GM03348 (cell line): ENCODE measurements around the gene PTK7.
"Not testable (repeated sequence)": the region's sequence is repeated elsewhere in the genome, so short reads cannot be mapped to it uniquely, and the experiment has no call there.

Experiments
- DNase-seq: peaks from one replicate; pipeline ENCODE4 v3.0.0; 2012; ENCODE audit warnings: low spot score

Gene PTK7

DNA sequence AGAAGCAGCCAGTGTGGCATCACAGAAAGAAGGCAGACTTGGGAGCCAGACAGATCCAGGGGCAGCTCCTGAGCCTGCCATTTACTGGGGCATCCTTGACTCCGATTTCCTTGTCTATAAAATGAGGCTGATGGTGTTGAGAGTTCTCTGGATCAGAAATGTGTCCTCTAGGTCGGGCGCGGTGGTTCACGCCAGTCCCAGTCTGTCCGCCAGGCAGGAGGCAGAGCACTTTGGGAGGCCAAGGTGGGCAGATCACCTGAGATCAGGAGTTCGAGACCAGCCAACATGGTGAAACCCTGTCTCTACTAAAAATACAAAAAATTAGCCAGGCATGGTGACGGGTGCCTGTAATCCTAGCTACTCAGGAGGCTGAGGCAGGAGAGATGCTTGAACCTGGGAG lies 41.4 kb downstream of the PTK7 start:
- DNase-seq: not testable (repeated sequence)

DNA sequence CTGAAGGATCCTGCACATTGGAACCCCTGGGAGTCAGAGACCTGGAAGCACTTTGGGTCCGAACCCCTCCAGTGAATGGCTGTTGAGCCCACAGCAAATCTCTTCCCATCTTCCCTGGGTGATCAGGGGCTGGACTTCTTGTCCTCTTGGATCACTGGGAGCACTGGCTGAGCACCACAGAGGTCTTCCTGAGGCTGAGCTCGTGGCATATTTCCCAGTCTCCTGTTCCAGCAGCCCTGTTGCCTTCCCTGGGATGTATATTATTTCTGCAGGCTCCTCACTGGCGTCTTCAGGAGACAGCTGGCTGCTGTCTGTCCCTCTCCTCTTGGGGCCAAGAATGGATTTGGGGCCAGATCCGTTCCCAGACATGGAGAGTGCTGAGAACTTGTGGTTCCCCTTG lies 43.4 kb downstream of the PTK7 start:
- DNase-seq: no peak

DNA sequence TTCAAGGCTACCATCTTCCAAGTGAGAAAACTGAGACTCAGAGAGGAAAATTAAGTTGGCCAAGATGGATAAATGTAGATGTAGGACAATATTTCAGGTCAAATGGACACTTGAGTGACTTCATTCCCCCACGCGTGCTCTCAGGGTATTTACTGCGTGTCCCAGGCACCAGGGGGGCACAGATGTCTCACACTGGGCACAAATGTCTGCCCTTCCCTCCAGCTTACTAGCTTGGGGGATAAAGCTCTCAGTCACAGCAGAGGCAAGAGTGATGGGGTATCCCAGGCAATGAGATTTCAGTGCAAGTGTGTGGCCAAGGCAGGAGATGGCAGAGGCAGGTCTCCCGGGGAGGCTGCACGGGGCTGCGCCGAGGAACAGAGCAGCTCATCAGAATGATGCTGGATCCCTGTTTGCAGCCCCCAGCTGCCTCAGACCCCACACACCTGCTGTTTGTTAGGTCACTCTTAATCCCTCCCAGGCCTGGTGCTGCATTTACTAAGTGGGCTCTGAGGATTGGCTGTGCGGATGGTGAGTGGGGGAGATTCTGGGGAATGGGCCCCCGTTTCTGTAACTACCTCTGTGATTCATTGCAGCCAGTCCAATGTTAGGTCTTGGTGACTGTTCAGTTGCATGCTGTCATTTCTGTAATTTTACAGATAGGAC lies 44.1 kb downstream of the PTK7 start:
- DNase-seq: no peak

DNA sequence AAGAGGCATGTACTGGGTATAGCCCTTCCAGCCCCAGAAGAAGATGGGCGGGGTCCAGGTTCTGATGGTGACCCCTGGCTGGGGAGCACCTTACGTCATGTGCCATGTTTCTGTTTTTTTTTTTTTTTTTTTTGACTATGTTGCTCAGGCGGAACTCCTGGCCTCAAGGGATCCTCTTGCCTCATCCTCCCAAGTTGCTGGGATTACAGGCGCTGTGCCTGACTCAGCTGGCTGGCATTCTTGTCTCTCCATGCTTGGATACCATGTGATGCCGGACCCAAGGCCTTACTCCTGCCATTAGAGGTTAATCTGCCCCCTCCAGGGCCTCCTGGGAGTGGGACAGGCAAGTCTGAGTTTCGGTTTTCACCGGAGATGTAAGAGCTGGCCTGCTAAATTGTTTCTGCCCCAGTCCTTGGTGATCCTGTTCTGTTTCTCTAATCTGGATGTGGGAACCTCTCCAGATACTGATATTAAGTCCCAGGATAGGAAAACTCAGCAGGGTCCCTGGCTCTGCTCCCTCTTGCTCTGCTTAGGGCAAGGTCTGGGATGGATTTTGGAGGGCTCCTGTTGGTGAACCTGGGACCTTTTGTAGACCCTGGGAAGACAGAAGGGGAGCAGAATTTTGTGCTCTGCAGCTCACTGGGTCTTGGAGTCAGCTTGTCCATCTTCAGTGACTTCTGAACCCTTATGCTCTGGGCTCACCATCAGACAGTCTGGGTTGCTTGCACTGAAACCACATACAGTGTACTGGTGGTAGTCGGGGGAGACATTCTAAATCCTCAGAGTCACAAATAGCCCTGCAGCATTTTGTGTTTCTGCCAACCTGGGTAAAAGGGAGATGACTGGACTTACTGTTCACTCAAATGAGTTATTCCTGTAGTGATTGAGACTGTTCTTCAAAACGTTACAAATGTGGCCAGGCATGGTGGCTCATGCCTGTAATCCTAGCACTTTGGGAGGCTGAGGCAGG lies 45.1 kb downstream of the PTK7 start:
- peak; percentile 82 for DNase-seq

DNA sequence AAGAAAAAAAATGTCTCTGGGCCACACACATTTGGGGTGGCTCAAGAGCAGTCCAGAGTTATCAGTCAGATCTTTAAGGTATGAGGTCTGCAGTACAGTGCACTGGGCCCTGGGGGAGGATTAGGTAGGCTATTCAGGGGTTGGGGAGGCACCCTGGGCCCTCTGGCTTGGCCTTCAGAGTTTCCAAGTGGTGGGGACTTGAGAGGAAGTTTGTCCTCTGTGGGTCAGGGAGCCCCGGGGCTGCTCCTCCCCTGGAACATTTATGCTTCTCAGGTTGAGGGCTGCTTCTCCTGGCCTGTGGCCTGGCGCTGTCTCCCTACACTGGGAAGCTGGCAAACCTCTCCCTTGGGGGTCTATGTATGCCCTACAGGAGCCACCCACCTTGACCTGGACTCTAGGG lies 46.0 kb downstream of the PTK7 start:
- no peak for DNase-seq

DNA sequence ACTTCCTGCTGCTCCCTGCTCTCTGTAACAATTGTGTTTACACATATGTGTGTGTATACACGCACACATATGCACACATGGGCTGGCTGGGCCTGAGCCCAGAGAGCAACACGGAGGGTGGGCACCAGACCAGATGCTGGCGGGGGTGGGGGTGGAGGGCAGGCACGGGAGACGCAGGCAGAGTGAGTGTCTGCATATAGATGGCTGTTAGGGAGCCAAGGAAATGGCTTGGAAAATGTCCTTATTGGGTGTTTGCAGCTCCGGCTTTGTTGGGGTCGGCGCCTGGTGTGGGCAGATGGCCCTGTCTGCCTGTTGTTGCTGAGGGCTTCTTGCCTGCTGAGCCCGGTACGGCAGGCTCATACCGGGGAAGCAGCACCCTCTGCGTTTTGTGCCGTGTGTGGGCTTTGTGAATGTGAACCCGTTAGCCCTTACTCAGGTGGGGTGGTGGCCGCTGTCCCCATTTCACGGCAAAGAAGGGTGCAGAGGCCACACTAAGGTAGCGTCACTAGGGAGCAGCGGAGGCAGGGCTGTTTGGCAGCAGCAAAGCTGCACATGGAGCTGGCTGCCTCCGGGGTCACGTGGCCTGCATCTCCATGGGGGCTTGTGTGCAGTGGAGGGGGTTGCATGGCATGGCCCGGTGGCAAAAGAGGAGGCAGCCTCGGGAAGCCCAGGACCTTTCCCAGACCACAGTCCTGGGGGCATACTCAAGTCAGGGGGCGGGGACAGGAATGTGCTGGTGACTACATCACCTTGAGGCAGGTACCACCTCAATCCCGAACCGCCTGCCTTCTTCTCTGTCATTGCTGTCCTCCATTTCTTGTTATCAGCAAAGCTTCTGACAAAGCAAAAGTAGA lies 47.6 kb downstream of the PTK7 start:
- no peak for DNase-seq

DNA sequence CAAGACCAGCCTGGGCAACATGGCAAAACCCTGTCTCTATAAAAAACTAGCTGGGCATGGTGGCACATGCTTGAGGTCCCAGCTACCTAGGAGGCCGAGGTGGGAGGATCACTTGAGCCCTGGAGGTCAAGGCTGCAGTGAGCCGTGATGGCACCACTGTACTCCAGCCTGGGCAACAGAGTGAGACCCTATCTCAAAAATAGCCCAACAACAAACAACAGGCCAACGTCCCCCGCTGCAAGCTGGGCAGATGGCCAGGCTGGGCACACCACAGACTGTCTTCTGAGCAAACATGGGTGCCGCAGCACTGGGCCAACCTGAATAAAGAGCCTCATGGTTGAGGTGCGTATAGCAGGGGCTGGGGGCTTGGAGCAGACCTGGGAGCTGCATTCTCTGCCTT lies 48.4 kb downstream of the PTK7 start:
- DNase-seq: no peak

DNA sequence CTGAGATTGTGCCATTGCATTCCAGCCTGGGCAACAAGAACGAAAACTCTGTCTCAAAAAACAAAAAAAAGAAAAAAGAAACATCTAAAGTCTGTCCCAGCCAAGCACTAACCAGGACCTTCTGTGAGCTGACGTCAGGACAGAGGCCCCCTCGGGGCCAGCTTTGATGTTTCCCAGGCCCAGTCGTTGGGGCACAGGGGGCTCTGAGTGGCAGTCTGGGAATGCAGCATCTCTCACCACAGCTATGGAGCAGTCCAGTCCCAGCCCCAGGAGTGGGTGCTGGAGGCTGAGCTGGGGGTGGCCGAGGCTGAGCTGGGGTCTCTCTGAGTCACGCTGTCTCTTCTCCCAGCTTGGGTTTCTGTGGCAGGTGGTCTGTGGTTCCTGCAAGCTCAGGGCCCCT lies 49.0 kb downstream of the PTK7 start:
- peak; percentile 82 for DNase-seq

DNA sequence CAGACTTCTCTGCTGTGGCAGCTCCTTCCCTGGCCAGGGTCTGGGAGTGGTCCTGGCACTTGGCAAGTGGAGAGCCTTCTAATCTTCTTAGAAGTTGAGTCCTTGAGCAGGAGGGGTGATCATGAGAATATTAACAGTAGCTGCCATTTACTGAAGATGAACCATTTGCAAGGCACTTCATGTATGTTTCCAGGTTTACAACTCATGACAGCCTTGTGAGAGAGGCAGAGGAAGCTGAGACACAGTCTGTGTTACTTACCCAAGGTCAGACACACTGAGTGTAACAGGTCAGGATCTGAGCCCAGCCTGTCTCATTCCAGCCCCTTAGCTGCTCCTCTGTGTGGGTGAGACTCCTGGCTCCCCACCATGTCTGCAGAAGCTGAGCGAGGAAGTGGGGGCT lies 49.4 kb downstream of the PTK7 start:
- peak; percentile 34 for DNase-seq

DNA sequence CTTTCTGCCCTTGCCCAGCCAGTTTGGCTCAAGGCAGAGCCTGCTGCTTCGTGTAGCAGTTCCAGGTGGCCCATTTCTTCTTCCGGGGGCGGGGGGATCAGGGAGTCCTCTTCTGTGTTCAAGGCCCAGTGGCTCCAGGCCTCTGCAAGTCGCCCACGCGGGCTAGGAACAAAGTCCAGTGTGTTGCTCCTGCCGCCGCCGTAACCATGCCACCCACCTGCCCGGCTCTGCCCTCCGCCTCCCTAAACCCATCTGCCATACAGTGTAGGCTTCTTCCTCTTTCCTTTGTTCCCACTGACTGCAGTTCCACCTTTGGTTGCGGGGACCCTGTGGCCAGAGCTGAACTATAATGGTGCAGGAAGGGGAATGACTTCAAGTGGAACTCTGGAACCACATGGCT lies 51.1 kb downstream of the PTK7 start:
- DNase-seq: no peak

DNA sequence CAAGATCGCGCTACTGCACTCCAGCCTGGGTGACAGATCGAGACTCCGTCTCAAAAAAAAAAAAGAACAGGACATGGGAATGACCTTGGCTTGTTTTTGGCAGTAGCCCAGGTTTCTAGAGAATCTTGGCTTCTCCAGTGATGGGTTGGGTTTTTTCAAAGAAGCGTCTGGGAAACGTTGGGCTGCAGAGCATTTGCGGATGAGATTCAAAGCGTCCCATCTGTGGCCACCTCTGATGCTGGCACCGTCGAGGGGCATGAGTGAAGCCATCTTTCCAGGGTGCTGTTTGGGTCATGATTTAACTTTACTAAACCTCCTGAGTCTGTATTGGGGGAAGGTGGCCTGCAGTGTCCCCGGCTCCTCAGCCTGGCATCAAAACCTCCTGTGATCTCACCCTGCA lies 51.8 kb downstream of the PTK7 start:
- DNase-seq: no peak

DNA sequence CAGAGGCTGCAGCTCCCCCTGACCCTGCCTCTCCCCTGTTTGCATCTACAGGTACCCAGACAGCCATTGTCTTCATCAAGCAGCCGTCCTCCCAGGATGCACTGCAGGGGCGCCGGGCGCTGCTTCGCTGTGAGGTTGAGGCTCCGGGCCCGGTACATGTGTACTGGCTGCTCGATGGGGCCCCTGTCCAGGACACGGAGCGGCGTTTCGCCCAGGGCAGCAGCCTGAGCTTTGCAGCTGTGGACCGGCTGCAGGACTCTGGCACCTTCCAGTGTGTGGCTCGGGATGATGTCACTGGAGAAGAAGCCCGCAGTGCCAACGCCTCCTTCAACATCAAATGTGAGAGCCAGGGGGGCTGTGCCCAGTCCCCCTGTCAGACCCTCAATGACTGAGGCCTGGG lies 52.8 kb downstream of the PTK7 start:
- peak; percentile 56 for DNase-seq

DNA sequence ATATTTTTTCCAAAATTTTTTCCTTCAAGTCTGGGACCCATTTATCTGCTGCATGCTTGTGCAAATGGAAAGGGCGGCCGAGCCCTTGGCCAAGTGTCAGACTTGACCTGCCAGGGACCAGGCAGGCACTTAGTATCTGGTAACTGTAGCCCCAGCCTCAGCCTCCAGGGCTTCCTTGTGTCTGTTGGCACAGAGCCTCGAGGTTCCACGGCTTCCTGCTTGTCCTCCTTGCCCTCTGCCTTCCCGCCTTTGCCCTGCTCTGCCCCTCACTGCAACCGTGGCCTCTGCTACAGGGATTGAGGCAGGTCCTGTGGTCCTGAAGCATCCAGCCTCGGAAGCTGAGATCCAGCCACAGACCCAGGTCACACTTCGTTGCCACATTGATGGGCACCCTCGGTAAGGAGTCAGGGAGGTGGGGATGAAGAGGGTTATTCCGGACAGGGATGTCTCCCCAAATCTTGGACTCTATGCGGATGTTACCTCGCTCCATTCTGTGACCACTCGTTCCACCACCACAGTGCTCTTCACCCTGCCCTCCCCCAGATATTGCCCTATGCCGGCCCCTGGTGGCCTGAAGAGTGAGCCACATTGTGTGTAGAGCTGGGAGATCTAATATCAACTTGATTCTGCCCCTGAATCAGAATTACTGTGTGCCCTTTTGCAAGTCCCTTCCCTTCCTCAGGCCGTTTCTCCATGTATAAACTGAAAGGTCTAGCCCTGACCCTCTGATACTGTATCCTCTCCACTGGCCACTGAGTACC lies 53.5 kb downstream of the PTK7 start:
- peak; percentile 78 for DNase-seq

DNA sequence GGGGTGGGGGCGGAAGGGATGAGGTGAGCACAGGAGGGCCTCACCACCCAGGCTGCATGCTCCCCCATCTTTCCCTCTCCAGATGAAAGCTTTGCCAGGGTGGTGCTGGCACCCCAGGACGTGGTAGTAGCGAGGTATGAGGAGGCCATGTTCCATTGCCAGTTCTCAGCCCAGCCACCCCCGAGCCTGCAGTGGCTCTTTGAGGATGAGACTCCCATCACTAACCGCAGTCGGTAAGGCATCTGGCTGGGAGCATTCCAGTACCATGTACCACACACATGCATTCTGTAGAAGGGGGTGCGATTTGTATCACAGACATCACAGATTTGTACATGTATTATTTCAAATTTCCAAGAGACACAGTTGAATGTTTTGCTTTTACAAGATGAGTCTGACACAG lies 54.3 kb downstream of the PTK7 start:
- no peak for DNase-seq

DNA sequence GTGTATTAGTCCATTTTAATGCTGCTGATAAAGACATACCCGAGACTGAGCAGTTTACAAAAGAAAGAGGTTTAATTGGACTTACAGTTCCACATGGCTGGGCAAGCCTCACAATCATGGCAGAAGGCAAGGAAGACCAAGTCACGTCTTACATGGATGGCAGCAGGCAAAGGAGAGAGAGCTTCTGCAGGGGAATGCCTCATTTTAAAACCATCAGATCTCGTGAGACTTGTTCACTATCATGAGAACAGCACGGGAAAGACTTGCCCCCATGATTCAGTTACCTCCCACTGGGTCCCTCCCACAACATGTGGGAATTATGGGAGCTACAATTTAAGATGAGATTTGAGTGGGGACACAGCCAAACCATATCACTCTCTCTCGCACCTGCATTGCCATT lies 55.3 kb downstream of the PTK7 start:
- not testable (repeated sequence) for DNase-seq

DNA sequence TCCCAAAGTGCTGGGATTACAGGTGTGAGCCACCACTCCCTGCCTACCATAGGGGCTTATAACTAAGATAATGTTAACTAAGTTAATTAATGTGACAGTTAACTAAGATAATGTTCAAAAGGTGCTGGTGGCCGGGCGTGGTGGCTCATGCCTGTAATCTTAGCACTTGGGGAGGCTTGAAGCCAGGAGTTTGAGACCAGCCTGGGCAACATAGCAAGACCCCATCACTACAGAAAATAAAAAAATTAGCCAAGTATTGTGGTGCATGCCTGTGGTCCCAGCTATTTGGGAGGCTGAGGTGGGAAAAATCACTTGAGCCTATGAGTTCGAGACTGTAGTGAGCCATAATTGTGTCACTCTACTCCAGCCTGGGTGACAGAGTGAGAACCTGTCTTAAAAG lies 62.2 kb downstream of the PTK7 start:
- DNase-seq: no peak

DNA sequence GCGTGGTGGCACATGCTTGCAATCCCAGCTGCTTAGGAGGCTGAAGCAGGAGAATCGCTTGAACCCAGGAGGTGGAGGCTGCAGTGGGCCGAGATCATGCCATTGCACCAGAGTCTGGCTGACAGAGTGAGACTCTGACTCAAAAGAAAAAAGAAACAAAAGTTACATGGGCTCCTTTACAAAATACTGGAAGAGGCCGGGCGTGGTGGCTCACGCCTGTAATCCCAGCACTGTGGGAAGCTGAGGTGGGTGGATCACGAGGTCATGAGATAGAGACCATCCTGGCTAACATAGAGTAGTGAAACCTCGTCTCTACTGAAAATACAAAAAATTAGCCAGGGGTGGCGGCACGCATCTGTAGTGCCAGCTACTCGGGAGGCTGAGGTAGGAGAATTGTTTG lies 63.9 kb downstream of the PTK7 start:
- DNase-seq: not testable (repeated sequence)

DNA sequence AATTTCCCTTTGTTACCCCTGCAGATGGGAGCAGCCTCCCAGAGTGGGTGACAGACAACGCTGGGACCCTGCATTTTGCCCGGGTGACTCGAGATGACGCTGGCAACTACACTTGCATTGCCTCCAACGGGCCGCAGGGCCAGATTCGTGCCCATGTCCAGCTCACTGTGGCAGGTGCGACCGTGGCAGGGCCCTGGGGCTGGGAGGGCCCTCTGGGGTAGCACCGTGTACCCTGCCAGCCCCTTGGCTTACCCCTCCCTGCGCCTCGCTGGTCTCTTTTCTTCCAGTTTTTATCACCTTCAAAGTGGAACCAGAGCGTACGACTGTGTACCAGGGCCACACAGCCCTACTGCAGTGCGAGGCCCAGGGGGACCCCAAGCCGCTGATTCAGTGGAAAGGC lies 65.5 kb downstream of the PTK7 start:
- no peak for DNase-seq

DNA sequence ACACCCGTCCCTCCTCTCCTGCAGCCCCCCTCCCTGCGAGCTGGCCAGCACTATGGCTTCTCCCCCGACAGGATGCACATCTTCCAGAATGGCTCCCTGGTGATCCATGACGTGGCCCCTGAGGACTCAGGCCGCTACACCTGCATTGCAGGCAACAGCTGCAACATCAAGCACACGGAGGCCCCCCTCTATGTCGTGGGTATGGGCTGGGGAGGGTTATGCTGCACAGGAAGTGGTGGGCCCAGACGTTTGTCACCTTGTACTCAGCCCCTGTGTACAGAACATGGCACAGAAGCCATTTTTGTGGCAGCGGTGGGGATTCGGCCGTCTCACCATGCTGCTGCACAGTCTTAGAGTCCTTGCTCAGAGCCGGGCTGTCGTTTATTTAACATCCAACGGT lies 66.0 kb downstream of the PTK7 start:
- no peak for DNase-seq

DNA sequence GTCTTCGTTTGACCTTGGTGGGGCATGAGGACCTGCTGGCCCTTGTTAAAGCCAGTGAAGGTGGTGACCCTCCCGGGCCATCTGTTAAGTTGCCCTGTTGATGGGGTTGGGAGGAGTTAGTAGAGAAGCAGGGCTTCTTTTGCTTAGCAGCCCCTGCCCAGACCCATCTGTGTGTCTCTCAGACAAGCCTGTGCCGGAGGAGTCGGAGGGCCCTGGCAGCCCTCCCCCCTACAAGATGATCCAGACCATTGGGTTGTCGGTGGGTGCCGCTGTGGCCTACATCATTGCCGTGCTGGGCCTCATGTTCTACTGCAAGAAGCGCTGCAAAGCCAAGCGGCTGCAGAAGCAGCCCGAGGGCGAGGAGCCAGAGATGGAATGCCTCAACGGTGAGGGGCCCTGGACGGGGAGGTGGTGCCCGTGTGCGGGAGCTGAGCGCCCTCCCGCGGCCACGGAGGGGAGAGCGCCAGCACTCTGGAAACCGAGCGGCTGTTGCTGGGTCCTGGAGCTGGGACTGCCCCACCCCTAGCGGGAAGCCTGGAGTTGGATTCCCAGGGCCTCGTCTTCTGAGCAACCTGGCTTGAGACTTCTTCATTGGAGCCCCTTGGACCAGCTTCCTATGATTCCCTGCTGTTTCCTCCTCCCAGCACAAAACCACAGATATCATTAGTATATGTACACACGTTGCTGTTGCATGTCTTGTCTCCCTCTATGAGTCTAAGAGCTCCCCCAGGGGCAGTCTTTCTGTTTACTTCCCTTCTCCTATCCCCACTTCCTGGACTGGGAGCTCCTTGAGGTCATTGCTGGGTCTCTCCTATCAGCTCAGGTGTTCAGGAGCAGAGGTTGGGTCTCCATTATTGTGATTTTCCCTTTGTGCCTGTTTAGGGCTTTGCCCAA lies 67.4 kb downstream of the PTK7 start:
- DNase-seq: peak; percentile 96

DNA sequence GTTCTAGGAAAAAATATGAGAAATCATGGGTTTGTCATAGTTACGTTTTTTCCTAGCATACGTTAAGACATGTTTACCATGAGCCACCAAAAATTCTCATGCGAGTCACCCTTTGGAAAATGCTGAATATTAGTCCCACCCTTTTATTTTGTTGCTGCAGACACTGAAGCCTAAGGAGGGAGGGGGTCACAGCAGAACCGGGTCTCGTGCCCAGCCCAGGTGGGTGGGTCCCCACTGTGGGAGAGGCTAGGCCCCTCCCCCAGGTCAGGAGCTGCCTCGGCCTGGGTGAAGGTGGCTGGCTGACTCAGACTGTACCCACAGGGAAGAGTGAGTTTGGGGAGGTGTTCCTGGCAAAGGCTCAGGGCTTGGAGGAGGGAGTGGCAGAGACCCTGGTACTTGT lies 68.8 kb downstream of the PTK7 start:
- no peak for DNase-seq
